Keratinocyte (primary cell): Measurements from ENCODE around the gene KRT79. TPM values are rescaled to one million over a fixed set of nuclear protein-coding genes. Genes with fewer than 3 reads are reported as not detected.

Experiments used
- DNase-seq: peaks from one replicate; pipeline ENCODE4 v3.0.0-alpha.2; 2011; ENCODE audit warnings: low read depth, missing footprints, low spot score
- FAIRE-seq: peaks from 2 replicates; lab custom pipeline; 2011; peaks lifted over from hg19 to GRCh38; lab: Jason Lieb, UNC
- H2AFZ ChIP-seq: 2 replicates; pipeline ENCODE4 v1.6.0; 2012; ENCODE audit warnings: low read length, control low read depth, inconsistent platforms; ENCODE audit not compliant: control insufficient read depth
- H3K27ac ChIP-seq: 2 replicates; pipeline ENCODE4 v1.5.1; 2011; ENCODE audit warnings: low read length; ENCODE audit not compliant: control insufficient read depth, insufficient read depth
- H3K27me3 ChIP-seq: 3 replicates; pipeline ENCODE4 v1.6.0; 2011; ENCODE audit warnings: low read length; ENCODE audit not compliant: control insufficient read depth, insufficient read depth; ENCODE audit errors: extremely low read depth
- H3K36me3 ChIP-seq, 2 experiments: 2 replicates in 1 of 2; 3 replicates in 1 of 2; pipeline ENCODE4 v1.5.1; 2011; ENCODE audit warnings: low read length in 2 of 2, mild to moderate bottlenecking in 1 of 2; ENCODE audit not compliant: control insufficient read depth in 2 of 2, insufficient read depth in 2 of 2; ENCODE audit errors: extremely low read depth in 1 of 2
- H3K4me1 ChIP-seq: 3 replicates; pipeline ENCODE4 v1.5.1; 2011; ENCODE audit warnings: low read length; ENCODE audit not compliant: control insufficient read depth, insufficient read depth; ENCODE audit errors: extremely low read depth
- H3K4me2 ChIP-seq: 3 replicates; pipeline ENCODE4 v1.6.0; 2011; ENCODE audit warnings: low read depth, low read length; ENCODE audit not compliant: control insufficient read depth, insufficient read depth; ENCODE audit errors: extremely low read depth
- H3K4me3 ChIP-seq, 3 experiments: fragments of 200-600 bp in 1 of 3; sonication (generic) in 1 of 3; 2 replicates in 2 of 3; 3 replicates in 1 of 3; pipeline ENCODE4 v1.5.1; 2011 to 2016; ENCODE audit warnings: low read length in 3 of 3, mild to moderate bottlenecking in 3 of 3, control low read depth in 2 of 3, inconsistent platforms in 1 of 3, low read depth in 1 of 3, mixed read lengths in 1 of 3, mixed run types in 1 of 3, moderate library complexity in 1 of 3; ENCODE audit not compliant: control insufficient read depth in 2 of 3, insufficient read depth in 2 of 3; ENCODE audit errors: extremely low read depth in 1 of 3
- H3K79me2 ChIP-seq: 2 replicates; pipeline ENCODE4 v1.6.0; 2012; ENCODE audit warnings: low read length; ENCODE audit not compliant: control insufficient read depth, insufficient read depth
- H3K9ac ChIP-seq: 3 replicates; pipeline ENCODE4 v1.6.0; 2011; ENCODE audit warnings: low read length; ENCODE audit not compliant: control insufficient read depth, insufficient read depth; ENCODE audit errors: extremely low read depth
- H3K9me1 ChIP-seq: 3 replicates; pipeline ENCODE4 v1.6.0; 2011; ENCODE audit warnings: low read length; ENCODE audit not compliant: control insufficient read depth, insufficient read depth; ENCODE audit errors: extremely low read depth
- H3K9me3 ChIP-seq: 2 replicates; pipeline ENCODE4 v1.5.1; 2012; ENCODE audit warnings: low read depth, low read length; ENCODE audit not compliant: control insufficient read depth
- H4K20me1 ChIP-seq: 3 replicates; pipeline ENCODE4 v1.6.0; 2011; ENCODE audit warnings: low read length; ENCODE audit not compliant: control insufficient read depth, insufficient read depth; ENCODE audit errors: extremely low read depth
- EZH2 ChIP-seq: IDR thresholded peaks from one replicate; pipeline ENCODE4 v1.6.1; 2012; ENCODE audit warnings: inconsistent platforms, mild to moderate bottlenecking, low read length, moderate library complexity
- dilution Hi-C: fragments of 300-500 bp; cut with MboI; formaldehyde crosslinking; loops from one replicate; pipeline ENCODE4 v1.7.0; 2020; ENCODE audit warnings: low sequenced_read_pairs; ENCODE audit not compliant: extremely low pct_ligation_motif_present
- polyA plus RNA-seq, 5 experiments: library from polyadenylated mRNA; depleted of rRNA in 3 of 5; stranded (reverse) in 3 of 5; stranded (forward) in 1 of 5; unstranded in 1 of 5; fragments of >200 nt; gene quantifications; 1 replicate in 1 of 5; 2 replicates in 3 of 5; 3 replicates in 1 of 5; pipeline versions ENCODE4 v1.2.1 to v1.2.3, GENCODE V29; 2011 to 2012; ENCODE audit warnings: missing spikeins in 2 of 5, low read depth in 1 of 5, low replicate concordance in 1 of 5
- TF ChIP-seq, protein P1 (sequence below), 3 experiments: IDR thresholded peaks in 1 of 3; conservative IDR thresholded peaks in 1 of 3; optimal IDR thresholded peaks in 1 of 3; 2 replicates in 2 of 3; 3 replicates in 1 of 3; pipeline versions ENCODE3 to v1.5.1; 2011; ENCODE audit warnings: low read length in 3 of 3, mild to moderate bottlenecking in 3 of 3, moderate library complexity in 2 of 3, control low read depth in 1 of 3, inconsistent platforms in 1 of 3; ENCODE audit not compliant: insufficient read depth in 2 of 3; ENCODE audit errors: extremely low read depth in 1 of 3

Gene KRT79
- polyA plus RNA-seq, 1 donor (not counting 4 experiments of a cell fraction or from before 2014, with no cell fraction given) = 0.09 TPM

DNA sequence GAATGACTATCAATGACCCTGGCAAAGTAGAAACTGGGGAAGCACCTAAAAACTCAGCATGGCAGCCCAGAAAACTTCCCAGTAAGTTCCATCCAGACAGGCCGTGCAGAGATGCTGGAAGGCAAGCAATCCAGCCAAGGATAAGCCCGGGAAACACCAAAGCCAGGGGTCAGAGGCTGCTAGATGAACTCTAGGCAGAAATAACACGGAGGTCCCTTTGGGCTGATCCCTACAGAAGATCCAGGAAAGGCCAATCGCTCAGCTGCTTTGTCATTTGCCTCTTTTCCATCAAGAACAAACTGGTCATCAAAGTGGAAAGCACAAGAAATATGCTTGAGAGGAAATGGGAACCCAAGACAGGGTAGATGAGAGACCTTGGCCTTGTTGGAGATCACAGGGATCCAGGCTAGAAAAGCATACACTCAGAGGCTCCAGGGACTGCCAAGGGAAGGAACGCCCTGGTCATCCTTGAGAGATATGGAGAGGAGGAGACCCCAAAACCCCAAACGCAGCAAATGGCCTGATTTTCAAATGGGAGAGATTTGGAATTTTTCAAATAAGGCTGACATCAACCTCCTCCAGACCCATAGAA, 6.5 kb downstream of the KRT79 start:
- Histone ChIP-seq H3K4me3 (no peak overlapping the region), H3K79me2 (no peaks in the 10 kb centered on the region), H3K4me2 (no peak overlapping the region), H3K36me3 (no peaks in the 10 kb centered on the region), H2AFZ (no peak overlapping the region), H3K9me3 (no peaks in the 10 kb centered on the region), H4K20me1 (no peaks in the 10 kb centered on the region), H3K9me1 (no peaks in the 10 kb centered on the region), H3K9ac (no peak overlapping the region), H3K4me1 (no peaks in the 10 kb centered on the region), H3K27me3 (no peaks in the 10 kb centered on the region), H3K27ac (no peak overlapping the region)
- FAIRE-seq (no peak), DNase-seq (no peak)
- TF ChIP-seq EZH2 = no peak
- TF ChIP-seq, protein P1, sequence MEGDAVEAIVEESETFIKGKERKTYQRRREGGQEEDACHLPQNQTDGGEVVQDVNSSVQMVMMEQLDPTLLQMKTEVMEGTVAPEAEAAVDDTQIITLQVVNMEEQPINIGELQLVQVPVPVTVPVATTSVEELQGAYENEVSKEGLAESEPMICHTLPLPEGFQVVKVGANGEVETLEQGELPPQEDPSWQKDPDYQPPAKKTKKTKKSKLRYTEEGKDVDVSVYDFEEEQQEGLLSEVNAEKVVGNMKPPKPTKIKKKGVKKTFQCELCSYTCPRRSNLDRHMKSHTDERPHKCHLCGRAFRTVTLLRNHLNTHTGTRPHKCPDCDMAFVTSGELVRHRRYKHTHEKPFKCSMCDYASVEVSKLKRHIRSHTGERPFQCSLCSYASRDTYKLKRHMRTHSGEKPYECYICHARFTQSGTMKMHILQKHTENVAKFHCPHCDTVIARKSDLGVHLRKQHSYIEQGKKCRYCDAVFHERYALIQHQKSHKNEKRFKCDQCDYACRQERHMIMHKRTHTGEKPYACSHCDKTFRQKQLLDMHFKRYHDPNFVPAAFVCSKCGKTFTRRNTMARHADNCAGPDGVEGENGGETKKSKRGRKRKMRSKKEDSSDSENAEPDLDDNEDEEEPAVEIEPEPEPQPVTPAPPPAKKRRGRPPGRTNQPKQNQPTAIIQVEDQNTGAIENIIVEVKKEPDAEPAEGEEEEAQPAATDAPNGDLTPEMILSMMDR (optimal IDR thresholded peaks at IDR 0.05 in 1 of 3, IDR thresholded peaks at IDR 0.05 in 1 of 3, conservative IDR thresholded peaks at IDR 0.05 in 1 of 3; ENCODE audit: extremely low read depth in 1 of 3, insufficient read depth in 2 of 3, low read length in 3 of 3) = no peak
- dilution Hi-C loops = no loop called here

DNA sequence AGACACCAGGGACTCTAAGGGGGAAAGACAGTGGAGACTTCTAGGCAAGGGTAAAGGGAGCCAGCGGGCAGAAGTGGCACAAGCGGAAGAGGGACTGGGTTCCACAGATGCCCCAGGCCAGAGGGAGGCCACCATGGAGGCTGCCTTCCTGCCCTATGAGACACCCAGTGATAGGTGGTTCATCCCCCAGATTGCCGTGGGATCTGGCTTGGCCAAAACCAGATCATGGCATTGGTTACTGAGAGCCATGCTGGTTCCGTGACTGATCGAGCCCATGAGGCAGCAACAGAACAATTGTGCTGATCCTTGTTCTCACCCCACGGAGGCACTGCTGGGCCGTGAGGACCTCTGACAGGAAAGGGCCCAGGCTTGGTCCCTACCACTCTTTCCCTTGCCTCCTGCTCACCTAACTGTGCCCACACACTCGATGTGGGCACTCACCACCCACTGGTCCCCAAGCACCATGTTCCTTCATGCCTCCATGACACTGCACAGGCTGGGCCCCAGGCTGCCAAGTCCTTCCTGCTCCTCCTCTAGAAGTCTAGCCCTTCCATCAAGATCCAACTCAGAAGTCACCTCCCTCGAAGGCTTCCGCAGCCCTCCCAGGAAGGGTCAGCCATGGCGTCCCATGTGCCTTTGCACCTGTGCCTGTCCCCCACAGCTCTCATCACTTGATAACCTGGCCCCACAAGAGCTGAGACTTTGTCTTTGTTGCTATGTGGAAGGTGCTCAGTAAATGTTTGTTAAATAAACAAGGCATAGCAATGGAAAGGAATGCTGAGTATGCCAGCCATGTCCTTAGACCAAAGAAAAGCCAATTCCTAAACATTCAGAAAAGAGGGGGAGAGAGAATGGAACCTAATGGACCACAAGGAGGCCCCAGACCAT, 7.3 kb downstream of the KRT79 start:
- no peaks in the 10 kb centered on the region for H3K27me3 ChIP-seq
- dilution Hi-C loops = no loop called here
- no peak for FAIRE-seq
- no peak overlapping the region for H3K4me3 ChIP-seq
- no peak overlapping the region for H2AFZ ChIP-seq
- H3K9me1 ChIP-seq = no peaks in the 10 kb centered on the region
- no peak for DNase-seq
- no peak overlapping the region for H3K4me2 ChIP-seq
- no peak overlapping the region for H3K9ac ChIP-seq
- H3K4me1 ChIP-seq = no peaks in the 10 kb centered on the region
- no peak overlapping the region for H3K27ac ChIP-seq
- TF ChIP-seq, protein P1 (optimal IDR thresholded peaks at IDR 0.05 in 1 of 3, IDR thresholded peaks at IDR 0.05 in 1 of 3, conservative IDR thresholded peaks at IDR 0.05 in 1 of 3; ENCODE audit: extremely low read depth in 1 of 3, insufficient read depth in 2 of 3, low read length in 3 of 3) = no peak
- no peak for TF ChIP-seq EZH2
- H3K36me3 ChIP-seq = no peaks in the 10 kb centered on the region
- no peaks in the 10 kb centered on the region for H3K9me3 ChIP-seq
- no peaks in the 10 kb centered on the region for H4K20me1 ChIP-seq
- no peaks in the 10 kb centered on the region for H3K79me2 ChIP-seq
